Mammary epithelial cell (primary cell): ENCODE data around the gene ELMO1.

Experiments
- CTCF ChIP-seq, 2 donors: IDR thresholded peaks in 1 of 2; conservative IDR thresholded peaks in 1 of 2; 2 replicates each; pipeline ENCODE4 v1.5.1; 2011 to 2012; ENCODE audit warnings: inconsistent platforms in 2 of 2, low read length in 2 of 2, mild to moderate bottlenecking in 2 of 2, control low read depth in 1 of 2, low read depth in 1 of 2; ENCODE audit not compliant: insufficient read depth in 1 of 2; ENCODE audit errors: extremely low read depth in 1 of 2
- EZH2 ChIP-seq: IDR thresholded peaks from 2 replicates; pipeline ENCODE4 v1.6.1; 2012; ENCODE audit warnings: low read length, inconsistent platforms, borderline replicate concordance

GRCh38 chr7:37424995-37425394 lies 23.7 kb downstream of the ELMO1 start:
- TF ChIP-seq CTCF (conservative IDR thresholded peaks at IDR 0.05 in 1 of 2, IDR thresholded peaks at IDR 0.05 in 1 of 2; ENCODE audit: extremely low read depth in 1 of 2, insufficient read depth in 1 of 2, low read depth in 1 of 2, low read length in 2 of 2) (no peak), EZH2 (no peak)
